GM12878 (cell line): ENCODE results near the gene TRIOBP. TPM values are rescaled to one million over a fixed set of nuclear protein-coding genes. Genes with fewer than 3 reads are reported as not detected.
A peak's percentile ranks its signal among the peaks of the same experiment; 100 is the strongest.

Source experiments
- ATAC-seq: fragments of 200-7000 bp; cut with Tn5 transposase; 3 replicates; pipeline ENCODE4 v1.9.1; 2020; ENCODE audit warnings: mild to moderate bottlenecking, moderate library complexity
- BruUV-seq: library from RNA; stranded (reverse); fragments of 400-500 nt; replicated peaks from 2 replicates; lab custom pipeline; 2021; lab: Mats Ljungman, UMichigan
- CTCF ChIA-PET: fragments of 300-600 bp; sonication (Branson Sonifier 250); formaldehyde crosslinking; extraction: SDS; loops from one replicate; lab custom pipeline; 2021; ENCODE audit warnings: inconsistent platforms; lab: Yijun Ruan, JAX
- POLR2A ChIA-PET: fragments of 350-600 bp; formaldehyde crosslinking; extraction: SDS; loops from one replicate; lab custom pipeline; 2021; ENCODE audit warnings: inconsistent platforms; lab: Charles Lee
- RAD21 ChIA-PET: fragments of 300-600 bp; sonication (Branson Sonifier 250); formaldehyde crosslinking; loops from one replicate; lab custom pipeline; 2023; ENCODE audit warnings: antibody characterized with exemption; ENCODE audit not compliant: unreplicated experiment; lab: Charles Lee
- SMC1A ChIA-PET: fragments of 300-600 bp; sonication (Branson Sonifier 250); formaldehyde crosslinking; loops from one replicate; lab custom pipeline; 2023; ENCODE audit not compliant: unreplicated experiment, uncharacterized antibody; lab: Charles Lee
- DNase-seq: peaks from one replicate; pipeline ENCODE4 v3.0.0-alpha.2; 2011; ENCODE audit warnings: low read depth, low spot score
- FAIRE-seq: peaks from 3 replicates; lab custom pipeline; 2011; peaks lifted over from hg19 to GRCh38; lab: Jason Lieb, UNC
- H2AFZ ChIP-seq: 2 replicates; pipeline ENCODE4 v1.6.0; 2011; ENCODE audit warnings: low read depth, low read length, control low read depth; ENCODE audit not compliant: control insufficient read depth
- H3K27ac ChIP-seq: 2 replicates; pipeline ENCODE4 v1.5.1; 2011; ENCODE audit warnings: control low read depth; ENCODE audit not compliant: control insufficient read depth, insufficient read depth
- H3K27me3 ChIP-seq, 2 experiments: replicated peaks in 1 of 2; 2 replicates each; pipeline versions ENCODE4 v1.6.0 to v1.6.1; 2011; ENCODE audit warnings: low read length in 1 of 2; ENCODE audit not compliant: control insufficient read depth in 2 of 2, insufficient read depth in 2 of 2
- H3K36me3 ChIP-seq, 2 experiments: 2 replicates each; pipeline ENCODE4 v1.5.1; 2011; ENCODE audit warnings: low read length in 1 of 2; ENCODE audit not compliant: control insufficient read depth in 2 of 2, insufficient read depth in 2 of 2
- H3K4me1 ChIP-seq: 2 replicates; pipeline ENCODE4 v1.6.1; 2011; ENCODE audit warnings: mild to moderate bottlenecking, low read length, moderate library complexity, mixed read lengths; ENCODE audit not compliant: control insufficient read depth, insufficient read depth
- H3K4me2 ChIP-seq: 2 replicates; pipeline ENCODE4 v1.6.0; 2011; ENCODE audit warnings: control low read depth; ENCODE audit not compliant: control insufficient read depth, insufficient read depth
- H3K4me3 ChIP-seq: fragments of 200-600 bp; sonication (generic); 2 replicates; pipeline ENCODE4 v1.5.1; 2016
- H3K79me2 ChIP-seq: 2 replicates; pipeline ENCODE4 v1.6.0; 2011; ENCODE audit warnings: low read length; ENCODE audit not compliant: control insufficient read depth, insufficient read depth
- H3K9ac ChIP-seq: 2 replicates; pipeline ENCODE4 v1.8.0; 2011; ENCODE audit warnings: low read length, control low read depth, mixed read lengths; ENCODE audit not compliant: control insufficient read depth, insufficient read depth
- H3K9me3 ChIP-seq: replicated peaks from 3 replicates; pipeline ENCODE4 v1.5.1; 2011; ENCODE audit warnings: mild to moderate bottlenecking, low read length; ENCODE audit not compliant: control insufficient read depth, insufficient read depth
- H4K20me1 ChIP-seq: 2 replicates; pipeline ENCODE4 v1.6.0; 2011; ENCODE audit not compliant: control insufficient read depth, insufficient read depth
- BRCA1 ChIP-seq: IDR thresholded peaks from 2 replicates; pipeline ENCODE4 v1.6.1; 2011; ENCODE audit warnings: low read depth, low read length, improper control_type of control experiment
- KAT2A ChIP-seq: conservative IDR thresholded peaks from 2 replicates; pipeline ENCODE4 v1.6.1; 2011; ENCODE audit warnings: low read depth, low read length; ENCODE audit not compliant: control insufficient read depth
- MTA3 ChIP-seq: IDR thresholded peaks from 2 replicates; pipeline ENCODE4 v1.6.1; 2012; ENCODE audit warnings: low read length, inconsistent platforms, borderline replicate concordance
- PML ChIP-seq: IDR thresholded peaks from 2 replicates; pipeline ENCODE4 v1.6.1; 2012; ENCODE audit warnings: low read length, inconsistent platforms
- POLR2AphosphoS5 ChIP-seq: IDR thresholded peaks from 2 replicates; pipeline ENCODE4 v1.6.1; 2011; ENCODE audit warnings: mild to moderate bottlenecking, low read length, inconsistent platforms
- RUNX3 ChIP-seq: IDR thresholded peaks from 2 replicates; pipeline ENCODE4 v1.6.1; 2012; ENCODE audit warnings: low read length, inconsistent platforms
- SREBF1 ChIP-seq: IDR thresholded peaks from 2 replicates; pipeline ENCODE4 v1.6.1; 2012; ENCODE audit warnings: mild to moderate bottlenecking, low read length
- ZBED1 ChIP-seq: IDR thresholded peaks from 2 replicates; pipeline ENCODE4 v1.6.1; 2016; ENCODE audit warnings: borderline replicate concordance
- WGBS: methylation state at CpG from one replicate; pipeline ENCODE4 v1.1.6; 2016; ENCODE audit warnings: low lambda C conversion rate; ENCODE audit not compliant: insufficient replicate concordance, insufficient coverage; ENCODE audit errors: missing lambda C conversion rate; 5-methylcytosine and 5-hydroxymethylcytosine counted together
- in situ Hi-C: fragments of 300-500 bp; cut with MboI; formaldehyde crosslinking; loops from 9 replicates; pipeline ENCODE4 v1.14.3; 2018; ENCODE audit warnings: mixed read lengths
- intact Hi-C: fragments of 100-400 bp; cut with micrococcal nuclease; formaldehyde crosslinking; loops from one replicate; pipeline ENCODE4 v1.14.2; 2022; ENCODE audit not compliant: unreplicated experiment
- polyA plus RNA-seq, 11 experiments: library from polyadenylated mRNA; depleted of rRNA in 4 of 11; unstranded in 6 of 11; stranded (reverse) in 5 of 11; fragments of >200 nt; fragmentation: Nextera tagmentation in 4 of 11; fragmentation: Illumina TruSeq in 1 of 11; extraction: Ambion mirVana in 4 of 11; extraction: Trizol in 1 of 11; gene quantifications; 1 replicate in 1 of 11; 2 replicates in 10 of 11; pipeline versions ENCODE4 v1.2.1 to v1.2.3, GENCODE V29; 2011 to 2016; ENCODE audit warnings: inconsistent platforms in 2 of 11, missing spikeins in 2 of 11, low read depth in 1 of 11
- total RNA-seq, 4 experiments: library from RNA; depleted of rRNA in 3 of 4; stranded (reverse); fragments of >200 nt in 3 of 4; fragmentation: Illumina TruSeq in 1 of 4; extraction: Trizol in 1 of 4; gene quantifications; 2 replicates each; pipeline versions ENCODE4 v1.2.1 to v1.2.3, GENCODE V29; 2013 to 2021
- TF ChIP-seq, protein P1 (sequence below): fragments of 150-350 bp; IDR thresholded peaks from 2 replicates; pipeline ENCODE4 v1.6.1; 2014; ENCODE audit warnings: mild to moderate bottlenecking, low read depth, low read length

TRIOBP gene
- total and polyA plus RNA-seq, 10 of the 15 experiments (the other 5 are each of a cell fraction or from before 2014, with no cell fraction given): 0.21 to 23.6 (median 11.9) TPM

DNA sequence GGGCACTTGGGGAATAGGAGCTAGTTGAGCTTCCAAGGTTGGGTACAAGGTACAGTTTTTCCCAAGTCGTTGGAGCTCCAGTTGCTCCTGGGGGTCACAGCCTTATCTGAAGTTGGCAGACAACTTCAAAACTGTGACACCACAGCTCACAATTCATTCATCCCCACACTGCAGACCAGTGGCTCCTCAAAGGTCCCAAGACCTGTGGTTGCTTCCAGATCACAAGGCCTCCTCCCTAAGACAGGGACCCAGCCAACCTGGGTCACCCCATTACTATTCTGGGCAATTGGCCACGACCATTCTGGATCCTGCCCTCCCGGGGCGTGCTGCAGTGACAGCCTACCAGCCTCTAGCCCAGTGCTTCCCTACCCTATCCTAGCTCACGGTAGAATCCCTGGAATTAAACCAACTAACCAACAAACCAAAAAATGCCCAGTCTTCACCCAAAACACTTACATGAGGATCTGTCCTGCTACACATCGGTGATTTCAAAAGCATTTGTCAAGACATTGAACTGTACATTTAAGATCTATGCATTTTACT lies 39.2 kb upstream of the TRIOBP start:
- H2AFZ ChIP-seq: peak overlapping the region; percentile 96
- 2% methylated on average over 6 of the region's 6 CpGs for WGBS
- BruUV-seq: no TSS peak
- ChIA-PET SMC1A (interaction anchor here (0.6 to 7.9 kb wide), 14 partner anchors 9 to 205 kb away, joined by 3 to 157 read pairs (median 6); partner anchors contain the start of genes ANKRD54, GCAT, GGA1 and LGALS1), RAD21 (interaction anchor here (0.8 to 9.1 kb wide), 15 partner anchors 9 to 159 kb away, joined by 3 to 173 read pairs (median 5); partner anchors contain the start of genes GCAT, GGA1, LGALS1 and NOL12), POLR2A (interaction anchor here (0.6 to 9.6 kb wide), 20 partner anchors 10 to 297 kb away, joined by 3 to 209 read pairs (median 5); partner anchors contain the start of genes ANKRD54, GCAT, GGA1 and LGALS1), CTCF (interaction anchor here (0.6 to 11.7 kb wide), 12 partner anchors 17 to 206 kb away, joined by 3 to 414 read pairs (median 9); partner anchors contain the start of genes GGA1, LGALS1, NOL12 and SH3BP1)
- H3K36me3 ChIP-seq: peaks cover 0 to 4% of the 10 kb centered on the region in 2 experiments; a peak in 2 of 4 replicates
- peak overlapping the region; percentile 69 for H3K4me3 ChIP-seq
- no peaks in the 10 kb centered on the region for H4K20me1 ChIP-seq
- ATAC-seq (no peak), FAIRE-seq (no peak), DNase-seq (no peak)
- intact Hi-C loops (no loop called here), in situ Hi-C loops (no loop called here)
- peak overlapping the region; percentile 63 for H3K9ac ChIP-seq
- H3K79me2 ChIP-seq: peaks cover 40% of the 10 kb centered on the region
- peak overlapping the region; percentile 92 for H3K4me2 ChIP-seq
- no peaks in the 10 kb centered on the region for H3K9me3 ChIP-seq
- H3K27ac ChIP-seq: peak overlapping the region; percentile 38
- TF ChIP-seq, protein P1, sequence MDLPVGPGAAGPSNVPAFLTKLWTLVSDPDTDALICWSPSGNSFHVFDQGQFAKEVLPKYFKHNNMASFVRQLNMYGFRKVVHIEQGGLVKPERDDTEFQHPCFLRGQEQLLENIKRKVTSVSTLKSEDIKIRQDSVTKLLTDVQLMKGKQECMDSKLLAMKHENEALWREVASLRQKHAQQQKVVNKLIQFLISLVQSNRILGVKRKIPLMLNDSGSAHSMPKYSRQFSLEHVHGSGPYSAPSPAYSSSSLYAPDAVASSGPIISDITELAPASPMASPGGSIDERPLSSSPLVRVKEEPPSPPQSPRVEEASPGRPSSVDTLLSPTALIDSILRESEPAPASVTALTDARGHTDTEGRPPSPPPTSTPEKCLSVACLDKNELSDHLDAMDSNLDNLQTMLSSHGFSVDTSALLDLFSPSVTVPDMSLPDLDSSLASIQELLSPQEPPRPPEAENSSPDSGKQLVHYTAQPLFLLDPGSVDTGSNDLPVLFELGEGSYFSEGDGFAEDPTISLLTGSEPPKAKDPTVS: no peak
- no peak for TF ChIP-seq KAT2A
- peak; percentile 74 for TF ChIP-seq ZBED1
- 0 out of 2 replicates have a peak, but pooled peaks have one; percentile 47 for TF ChIP-seq SREBF1
- TF ChIP-seq POLR2AphosphoS5: peak; percentile 65; the same call in 1 of the 2 replicates
- 0 out of 2 replicates have a peak, but pooled peaks have one; percentile 9 for TF ChIP-seq RUNX3
- TF ChIP-seq PML: peak; percentile 57; the same call in 1 of the 2 replicates
- TF ChIP-seq BRCA1: no peak
- peak; percentile 61; the same call in 1 of the 2 replicates for TF ChIP-seq MTA3
- H3K27me3 ChIP-seq: no peaks in the 10 kb centered on the region
- H3K4me1 ChIP-seq: peaks cover 12% of the 10 kb centered on the region
